ENCODE results near the gene CACUL1.
"Not testable (repeated sequence)": the region's sequence is repeated elsewhere in the genome, so short reads cannot be mapped to it uniquely, and the experiment has no call there.

Gene CACUL1

DNA sequence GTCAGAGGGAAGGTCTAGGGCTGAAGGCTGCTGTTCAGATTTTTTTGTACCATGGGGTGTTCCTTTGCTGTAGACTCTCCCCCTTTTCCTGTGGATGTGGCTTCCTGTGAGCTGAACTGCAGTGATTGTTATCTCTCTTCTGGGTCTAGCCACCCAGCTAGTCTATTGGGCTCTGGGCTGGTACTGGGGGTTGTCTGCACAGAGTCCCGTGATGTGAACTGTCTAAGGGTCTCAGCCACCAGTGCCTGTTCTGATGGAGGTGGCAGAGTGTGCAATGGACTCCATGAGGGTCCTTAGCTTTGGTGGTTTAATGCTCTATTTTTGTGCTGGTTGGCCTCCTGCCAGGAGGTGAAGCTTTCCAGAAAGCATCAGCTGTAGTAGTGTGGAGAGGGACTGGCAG is 96.6 kb downstream of the CACUL1 start:
- H3K36me3 ChIP-seq (ENCODE audit: insufficient read depth, low read depth, low read length); H3K9ac ChIP-seq (ENCODE audit: low read depth, low read length); H3K4me1 ChIP-seq (ENCODE audit: insufficient read depth, low read length); H3K9me3 ChIP-seq (ENCODE audit: insufficient read depth, low read depth, low read length); H3K27ac ChIP-seq (ENCODE audit: low read length); H3K4me3 ChIP-seq (ENCODE audit: low read length); H3K27me3 ChIP-seq (ENCODE audit: insufficient read depth, low read length): not testable (repeated sequence)

DNA sequence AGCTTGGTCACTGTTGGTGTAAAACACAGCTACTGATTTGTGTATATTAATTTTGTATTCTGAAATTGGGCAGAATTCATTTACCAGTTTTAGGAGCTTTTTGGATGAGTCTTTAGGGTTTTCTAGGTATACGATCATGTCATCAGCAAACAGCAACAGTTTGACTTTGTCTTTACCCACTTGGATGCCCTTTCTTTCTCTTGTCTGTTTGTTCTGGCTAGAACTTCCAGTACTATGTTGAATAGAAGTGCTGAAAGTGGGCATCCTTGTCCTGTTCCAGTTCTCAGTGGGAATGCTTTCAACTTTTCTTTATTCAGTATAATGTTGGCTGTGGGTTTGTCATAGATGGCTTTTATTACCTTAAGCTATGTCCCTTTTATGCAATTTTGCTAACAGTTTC is 109.5 kb downstream of the CACUL1 start:
- not testable (repeated sequence) for H3K4me1 ChIP-seq (ENCODE audit: insufficient read depth, low read length); H3K27me3 ChIP-seq (ENCODE audit: insufficient read depth, low read length); H3K4me3 ChIP-seq (ENCODE audit: low read length); H3K27ac ChIP-seq (ENCODE audit: low read length); H3K9me3 ChIP-seq (ENCODE audit: insufficient read depth, low read depth, low read length); H3K36me3 ChIP-seq (ENCODE audit: insufficient read depth, low read depth, low read length); H3K9ac ChIP-seq (ENCODE audit: low read depth, low read length)

DNA sequence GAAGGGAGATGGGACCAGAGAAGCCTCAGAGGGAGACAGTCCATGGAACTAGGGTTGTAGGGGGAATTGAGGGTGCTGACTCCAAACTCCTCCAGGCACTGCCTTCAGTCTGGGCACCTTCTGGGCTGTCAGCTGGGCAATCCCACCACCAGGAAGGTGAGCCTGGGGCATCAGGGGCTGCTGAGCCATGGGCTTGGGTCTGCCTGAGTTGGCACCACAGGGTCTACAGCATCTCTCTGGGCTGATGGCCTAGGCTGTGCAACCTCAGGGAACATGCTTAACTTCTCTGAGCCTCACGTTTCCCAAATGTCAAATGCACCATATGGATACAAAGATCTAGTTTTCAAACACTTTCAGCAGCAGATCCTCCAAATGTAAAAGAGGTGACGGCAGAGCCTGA is 112.5 kb downstream of the CACUL1 start:
- H3K4me1 ChIP-seq (ENCODE audit: insufficient read depth, low read length): 0 out of 2 replicates have a peak, but pooled peaks cover 5% of the 10 kb centered on the region
- H3K4me3 ChIP-seq (ENCODE audit: low read length): no peak overlapping the region
- no peaks in the 10 kb centered on the region for H3K36me3 ChIP-seq (ENCODE audit: insufficient read depth, low read depth, low read length)
- no peak overlapping the region for H3K9ac ChIP-seq (ENCODE audit: low read depth, low read length)
- peaks cover 5% of the 10 kb centered on the region; the same call in 1 of the 2 replicates for H3K9me3 ChIP-seq (ENCODE audit: insufficient read depth, low read depth, low read length)
- H3K27me3 ChIP-seq (ENCODE audit: insufficient read depth, low read length): no peaks in the 10 kb centered on the region
- no peak overlapping the region for H3K27ac ChIP-seq (ENCODE audit: low read length)

DNA sequence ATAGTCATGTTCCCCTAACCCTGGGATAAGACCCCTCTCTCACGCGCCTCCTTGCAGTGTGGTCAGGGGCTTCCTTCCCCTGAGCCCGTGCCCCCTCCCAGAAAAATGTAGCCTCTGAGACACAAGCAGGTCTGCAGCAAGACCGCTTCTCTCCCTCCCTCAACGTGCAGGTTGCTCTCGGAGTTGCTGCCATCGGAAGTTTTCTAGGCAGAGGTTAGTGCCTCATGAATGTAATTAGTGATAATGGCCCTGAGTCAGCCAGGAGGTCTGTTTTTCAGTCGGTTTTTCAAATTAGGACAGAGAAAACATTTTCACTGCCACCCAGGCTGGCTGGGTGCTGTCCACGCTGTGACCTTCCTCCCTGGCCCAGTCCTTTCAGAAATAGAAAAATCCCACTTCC is 116.1 kb downstream of the CACUL1 start:
- H3K9ac ChIP-seq (ENCODE audit: low read depth, low read length): no peak overlapping the region
- H3K9me3 ChIP-seq (ENCODE audit: insufficient read depth, low read depth, low read length): 0 out of 2 replicates have a peak, but pooled peaks cover 5% of the 10 kb centered on the region
- no peak overlapping the region for H3K27ac ChIP-seq (ENCODE audit: low read length)
- H3K27me3 ChIP-seq (ENCODE audit: insufficient read depth, low read length): peaks cover 8% of the 10 kb centered on the region; the same call in 1 of the 2 replicates
- H3K36me3 ChIP-seq (ENCODE audit: insufficient read depth, low read depth, low read length): no peaks in the 10 kb centered on the region
- H3K4me1 ChIP-seq (ENCODE audit: insufficient read depth, low read length): 0 out of 2 replicates have a peak, but pooled peaks cover 5% of the 10 kb centered on the region
- H3K4me3 ChIP-seq (ENCODE audit: low read length): no peak overlapping the region

DNA sequence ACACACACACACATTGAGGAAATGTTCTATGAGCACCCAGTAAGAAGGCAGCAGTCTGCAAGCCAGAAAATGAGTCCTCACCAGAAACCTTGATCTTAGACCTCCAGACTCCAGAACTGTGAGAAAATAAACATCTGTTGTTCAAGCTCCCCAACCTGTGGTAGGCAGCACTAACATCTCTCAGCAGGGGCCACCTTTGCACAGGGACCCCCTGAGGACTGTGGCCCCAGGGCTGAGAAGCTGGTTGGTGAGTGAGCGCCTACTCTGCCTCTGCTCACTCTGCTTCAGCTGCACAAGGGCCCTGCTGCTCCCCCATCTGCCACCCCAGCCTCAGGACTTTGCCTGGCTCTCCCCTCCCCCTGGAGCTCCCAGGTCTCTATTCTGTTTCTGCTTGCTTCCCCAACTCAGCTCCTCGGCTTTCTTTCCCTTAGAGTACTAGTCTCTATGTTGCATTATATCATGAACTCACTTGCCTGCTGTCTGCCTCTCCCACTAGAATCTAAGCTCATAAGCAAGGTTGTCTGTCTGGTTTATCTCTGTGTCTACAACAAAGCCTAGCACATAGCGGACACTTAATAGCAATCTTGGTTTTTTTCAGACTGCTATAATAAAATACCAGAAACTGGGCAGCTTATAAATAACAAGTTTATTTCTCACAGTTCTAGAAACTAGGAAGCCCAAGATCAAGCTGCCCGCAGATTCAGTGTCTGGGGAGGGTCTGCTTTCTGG is 118.9 kb downstream of the CACUL1 start:
- H3K27me3 ChIP-seq (ENCODE audit: insufficient read depth, low read length): peaks cover 8% of the 10 kb centered on the region; the same call in 1 of the 2 replicates
- H3K36me3 ChIP-seq (ENCODE audit: insufficient read depth, low read depth, low read length): no peaks in the 10 kb centered on the region
- H3K4me3 ChIP-seq (ENCODE audit: low read length): no peak overlapping the region
- 0 out of 2 replicates have a peak, but pooled peaks cover 5% of the 10 kb centered on the region for H3K4me1 ChIP-seq (ENCODE audit: insufficient read depth, low read length)
- H3K9ac ChIP-seq (ENCODE audit: low read depth, low read length): no peak overlapping the region
- H3K27ac ChIP-seq (ENCODE audit: low read length): no peak overlapping the region
- H3K9me3 ChIP-seq (ENCODE audit: insufficient read depth, low read depth, low read length): 0 out of 2 replicates have a peak, but pooled peaks cover 5% of the 10 kb centered on the region

DNA sequence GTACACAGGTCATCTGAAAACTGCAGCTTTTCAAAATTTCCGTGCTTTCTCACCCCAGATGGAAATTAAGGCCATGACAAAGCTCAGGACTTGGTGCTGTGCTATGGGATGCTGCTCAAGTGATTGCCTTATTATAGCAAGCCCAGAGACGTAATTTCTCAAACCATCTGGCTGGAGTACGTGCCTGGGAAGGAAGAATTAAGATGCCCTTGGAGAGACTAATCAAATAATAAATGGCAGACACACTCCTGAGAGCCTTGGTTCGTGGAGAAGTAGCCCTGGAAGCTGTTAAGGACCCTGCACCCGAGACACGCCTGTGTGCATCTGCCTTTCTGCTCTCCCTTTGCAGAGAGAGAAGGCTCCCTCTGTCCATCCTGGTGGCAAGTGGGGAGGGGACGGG is 121.0 kb downstream of the CACUL1 start:
- H3K27ac ChIP-seq (ENCODE audit: low read length): no peak overlapping the region
- no peaks in the 10 kb centered on the region for H3K9me3 ChIP-seq (ENCODE audit: insufficient read depth, low read depth, low read length)
- H3K9ac ChIP-seq (ENCODE audit: low read depth, low read length): no peak overlapping the region
- H3K4me1 ChIP-seq (ENCODE audit: insufficient read depth, low read length): 0 out of 2 replicates have a peak, but pooled peaks cover 5% of the 10 kb centered on the region
- peaks cover 8% of the 10 kb centered on the region; the same call in 1 of the 2 replicates for H3K27me3 ChIP-seq (ENCODE audit: insufficient read depth, low read length)
- no peak overlapping the region for H3K4me3 ChIP-seq (ENCODE audit: low read length)
- no peaks in the 10 kb centered on the region for H3K36me3 ChIP-seq (ENCODE audit: insufficient read depth, low read depth, low read length)

DNA sequence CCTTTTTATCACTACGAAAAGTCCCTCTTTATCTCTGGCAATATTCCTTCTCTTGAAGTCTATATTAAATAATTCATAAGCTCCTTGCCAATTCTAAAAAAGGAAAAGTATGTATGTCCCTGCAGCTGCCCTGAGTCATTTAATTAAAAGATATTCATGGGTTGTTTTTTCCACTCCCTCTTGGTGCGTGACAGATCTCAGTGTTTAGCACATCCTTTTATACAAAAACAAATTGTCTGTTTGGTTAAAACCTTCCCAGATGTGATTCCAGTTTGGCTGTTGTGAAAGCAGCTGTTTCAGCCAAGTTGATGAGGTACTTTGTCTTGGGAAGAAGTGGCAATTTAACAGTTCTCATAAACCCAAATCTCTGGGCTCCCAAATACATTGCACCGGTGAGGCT is 125.6 kb downstream of the CACUL1 start:
- Histone ChIP-seq H3K9ac (ENCODE audit: low read depth, low read length) (no peak overlapping the region), H3K9me3 (ENCODE audit: insufficient read depth, low read depth, low read length) (no peaks in the 10 kb centered on the region), H3K27me3 (ENCODE audit: insufficient read depth, low read length) (peaks cover 2% of the 10 kb centered on the region; the same call in 1 of the 2 replicates), H3K4me3 (ENCODE audit: low read length) (no peak overlapping the region), H3K4me1 (ENCODE audit: insufficient read depth, low read length) (peaks cover 4% of the 10 kb centered on the region; the same call in 1 of the 2 replicates), H3K27ac (ENCODE audit: low read length) (no peak overlapping the region), H3K36me3 (ENCODE audit: insufficient read depth, low read depth, low read length) (no peaks in the 10 kb centered on the region)

DNA sequence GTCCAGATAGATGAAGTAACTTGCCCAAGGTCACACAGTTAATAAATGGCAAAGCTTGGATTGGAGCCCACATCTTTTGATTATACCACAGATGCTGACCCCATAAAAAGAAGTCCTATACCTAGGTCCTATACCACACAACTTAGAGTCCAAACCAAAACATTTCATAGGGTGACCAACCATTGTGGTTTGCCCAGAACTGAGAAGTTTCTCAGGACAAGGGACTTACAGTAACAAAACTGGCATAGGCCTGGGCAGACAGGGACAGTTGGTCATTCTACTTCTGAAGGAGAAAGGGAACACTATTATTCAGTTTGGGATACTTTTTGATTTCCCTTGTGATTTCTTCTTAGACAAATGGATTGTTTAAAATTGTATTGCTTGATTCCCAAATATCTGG is 126.4 kb downstream of the CACUL1 start:
- Histone ChIP-seq H3K36me3 (ENCODE audit: insufficient read depth, low read depth, low read length) (no peaks in the 10 kb centered on the region), H3K4me3 (ENCODE audit: low read length) (no peak overlapping the region), H3K27ac (ENCODE audit: low read length) (no peak overlapping the region), H3K4me1 (ENCODE audit: insufficient read depth, low read length) (peaks cover 9% of the 10 kb centered on the region; the same call in 1 of the 2 replicates), H3K27me3 (ENCODE audit: insufficient read depth, low read length) (no peaks in the 10 kb centered on the region; the same call in 1 of the 2 replicates), H3K9ac (ENCODE audit: low read depth, low read length) (no peak overlapping the region), H3K9me3 (ENCODE audit: insufficient read depth, low read depth, low read length) (no peaks in the 10 kb centered on the region)

DNA sequence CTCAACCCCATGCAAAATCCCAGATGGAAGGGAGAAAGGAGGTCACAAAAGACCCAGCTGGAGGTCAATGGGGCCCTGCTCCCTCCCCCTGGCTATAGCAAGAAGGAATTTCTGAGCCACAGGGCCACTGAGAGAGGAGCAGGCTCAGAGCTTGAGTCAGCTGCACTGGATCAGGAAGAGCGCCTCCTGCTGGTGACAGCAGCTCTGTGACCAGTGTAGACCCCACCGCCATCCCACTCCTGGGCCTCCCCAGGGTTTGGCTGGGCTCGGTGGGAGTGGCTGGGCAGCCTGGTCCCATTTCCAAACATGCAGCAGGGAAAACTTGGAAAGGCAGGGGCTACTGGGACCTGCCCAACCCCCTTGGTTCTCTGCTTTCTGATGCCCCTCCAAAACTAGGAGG is 127.8 kb downstream of the CACUL1 start:
- H3K36me3 ChIP-seq (ENCODE audit: insufficient read depth, low read depth, low read length): no peaks in the 10 kb centered on the region
- no peak overlapping the region for H3K9ac ChIP-seq (ENCODE audit: low read depth, low read length)
- H3K27me3 ChIP-seq (ENCODE audit: insufficient read depth, low read length): no peaks in the 10 kb centered on the region; the same call in 1 of the 2 replicates
- no peak overlapping the region for H3K4me3 ChIP-seq (ENCODE audit: low read length)
- no peak overlapping the region for H3K27ac ChIP-seq (ENCODE audit: low read length)
- H3K9me3 ChIP-seq (ENCODE audit: insufficient read depth, low read depth, low read length): no peaks in the 10 kb centered on the region
- peaks cover 9% of the 10 kb centered on the region; the same call in 1 of the 2 replicates for H3K4me1 ChIP-seq (ENCODE audit: insufficient read depth, low read length)

Measured in iPS-20b (cell line).